ENCODE results near the gene TK1. TPM values are rescaled to one million over a fixed set of nuclear protein-coding genes. Genes with fewer than 3 reads are reported as not detected.

The TK1 gene
- total RNA-seq, 1 experiment from 2014 or later: 190 TPM

DNA sequence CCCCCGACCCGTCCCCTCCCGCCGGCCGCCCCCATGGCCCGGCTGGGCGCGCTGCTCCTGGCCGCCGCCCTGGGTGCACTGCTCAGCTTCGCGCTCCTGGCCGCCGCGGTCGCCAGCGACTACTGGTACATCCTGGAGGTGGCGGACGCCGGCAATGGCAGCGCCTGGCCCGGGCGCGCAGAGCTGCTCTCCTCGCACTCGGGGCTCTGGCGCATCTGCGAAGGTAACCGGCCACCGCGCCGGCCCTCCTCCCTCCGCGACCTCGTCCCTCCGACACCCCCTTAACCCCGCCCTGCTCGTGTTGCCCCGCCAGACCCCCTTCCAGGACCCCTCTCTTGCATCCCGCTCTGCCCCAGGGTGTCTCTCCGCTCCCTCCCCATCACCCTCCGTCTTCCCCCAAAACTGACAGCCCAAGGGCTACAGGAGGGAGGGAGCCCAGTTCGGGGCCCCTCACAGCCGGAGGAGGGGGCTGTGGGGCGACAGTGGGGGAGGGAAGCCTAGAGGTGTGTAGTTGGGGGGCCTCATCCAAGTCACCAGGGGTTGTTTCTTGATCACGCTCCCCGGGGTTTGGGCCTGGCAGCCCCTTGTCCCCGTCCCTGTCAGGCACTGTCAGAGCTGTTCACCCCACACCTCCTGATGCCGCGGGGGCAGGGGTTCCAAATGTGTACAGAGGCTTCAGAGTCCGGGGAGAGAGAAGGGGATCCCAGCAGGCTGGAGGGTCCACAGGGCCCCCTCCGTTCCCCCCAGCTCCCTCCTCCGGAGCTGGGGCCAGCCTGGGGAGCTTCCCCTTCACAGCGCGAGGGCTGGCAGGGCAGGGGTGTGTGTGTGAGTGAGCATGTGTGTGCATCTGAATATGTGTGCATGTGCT lies 45.4 kb upstream of the TK1 start:
- Histone ChIP-seq H3K27me3 (replicated peaks; ENCODE audit: control insufficient read depth, insufficient read depth, low read length) (no peaks in the 10 kb centered on the region), H3K36me3 (ENCODE audit: control insufficient read depth, insufficient read depth, low read length) (no peaks in the 10 kb centered on the region), H3K4me3 (ENCODE audit: low read depth, low read length) (no peak overlapping the region), H3K9me3 (no peaks in the 10 kb centered on the region), H3K4me1 (no peaks in the 10 kb centered on the region)
- no peaks in the 10 kb centered on the region for H3K4me1 Mint-ChIP-seq (ENCODE audit: low read depth, unreplicated experiment)
- intact Hi-C loops (cut with micrococcal nuclease; ENCODE audit: unreplicated experiment): no loop called here
- no peaks in the 10 kb centered on the region for H3K36me3 Mint-ChIP-seq (ENCODE audit: insufficient read depth, unreplicated experiment)
- H3K9me3 Mint-ChIP-seq (ENCODE audit: unreplicated experiment): no peaks in the 10 kb centered on the region
- ChIA-PET POLR2A (no interaction called here), CTCF (no interaction called here)
- no peak overlapping the region for H3K4me3 Mint-ChIP-seq (ENCODE audit: unreplicated experiment)
- DNase-seq: no peak
- no peak overlapping the region for H3K27ac Mint-ChIP-seq (ENCODE audit: unreplicated experiment)
- H3K27me3 Mint-ChIP-seq (ENCODE audit: insufficient read depth, unreplicated experiment): no peaks in the 10 kb centered on the region
- no TSS peak for BruUV-seq (replicated peaks)
- TF ChIP-seq, protein P1, sequence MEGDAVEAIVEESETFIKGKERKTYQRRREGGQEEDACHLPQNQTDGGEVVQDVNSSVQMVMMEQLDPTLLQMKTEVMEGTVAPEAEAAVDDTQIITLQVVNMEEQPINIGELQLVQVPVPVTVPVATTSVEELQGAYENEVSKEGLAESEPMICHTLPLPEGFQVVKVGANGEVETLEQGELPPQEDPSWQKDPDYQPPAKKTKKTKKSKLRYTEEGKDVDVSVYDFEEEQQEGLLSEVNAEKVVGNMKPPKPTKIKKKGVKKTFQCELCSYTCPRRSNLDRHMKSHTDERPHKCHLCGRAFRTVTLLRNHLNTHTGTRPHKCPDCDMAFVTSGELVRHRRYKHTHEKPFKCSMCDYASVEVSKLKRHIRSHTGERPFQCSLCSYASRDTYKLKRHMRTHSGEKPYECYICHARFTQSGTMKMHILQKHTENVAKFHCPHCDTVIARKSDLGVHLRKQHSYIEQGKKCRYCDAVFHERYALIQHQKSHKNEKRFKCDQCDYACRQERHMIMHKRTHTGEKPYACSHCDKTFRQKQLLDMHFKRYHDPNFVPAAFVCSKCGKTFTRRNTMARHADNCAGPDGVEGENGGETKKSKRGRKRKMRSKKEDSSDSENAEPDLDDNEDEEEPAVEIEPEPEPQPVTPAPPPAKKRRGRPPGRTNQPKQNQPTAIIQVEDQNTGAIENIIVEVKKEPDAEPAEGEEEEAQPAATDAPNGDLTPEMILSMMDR (IDR thresholded peaks at IDR 0.05; ENCODE audit: insufficient read depth in 1 of 2, low read depth in 1 of 2, low read length in 1 of 2, severe bottlenecking in 1 of 2, unreplicated experiment in 1 of 2): no peak

GRCh38 chr17:78230996-78231935 lies 44.4 kb upstream of the TK1 start, which contains the start of gene TMEM235:
TSS of gene TMEM235 (plus strand) at chr17:78231631. CDS start at chr17:78232024, 393 bp downstream.
- H3K27me3 Mint-ChIP-seq (ENCODE audit: insufficient read depth, unreplicated experiment): no peaks in the 10 kb centered on the region
- no peaks in the 10 kb centered on the region for H3K36me3 Mint-ChIP-seq (ENCODE audit: insufficient read depth, unreplicated experiment)
- no peaks in the 10 kb centered on the region for H3K9me3 Mint-ChIP-seq (ENCODE audit: unreplicated experiment)
- no peaks in the 10 kb centered on the region for H3K36me3 ChIP-seq (ENCODE audit: control insufficient read depth, insufficient read depth, low read length)
- intact Hi-C loops (cut with micrococcal nuclease; ENCODE audit: unreplicated experiment): no loop called here
- no peaks in the 10 kb centered on the region for H3K4me1 Mint-ChIP-seq (ENCODE audit: low read depth, unreplicated experiment)
- BruUV-seq (replicated peaks): no TSS peak
- ChIA-PET CTCF (no interaction called here), POLR2A (no interaction called here)
- H3K4me3 ChIP-seq (ENCODE audit: low read depth, low read length): no peak within 1 kb of the TSS
- H3K4me1 ChIP-seq: no peaks in the 10 kb centered on the region
- no peak within 1 kb of the TSS for H3K27ac Mint-ChIP-seq (ENCODE audit: unreplicated experiment)
- DNase-seq: no peak
- TF ChIP-seq, protein P1 (IDR thresholded peaks at IDR 0.05; ENCODE audit: insufficient read depth in 1 of 2, low read depth in 1 of 2, low read length in 1 of 2, severe bottlenecking in 1 of 2, unreplicated experiment in 1 of 2): no peak
- H3K9me3 ChIP-seq: no peaks in the 10 kb centered on the region
- no peak within 1 kb of the TSS for H3K4me3 Mint-ChIP-seq (ENCODE audit: unreplicated experiment)
- no peaks in the 10 kb centered on the region for H3K27me3 ChIP-seq (replicated peaks; ENCODE audit: control insufficient read depth, insufficient read depth, low read length)

GRCh38 chr17:78230252-78230962 lies 43.6 kb upstream of the TK1 start:
- Histone ChIP-seq H3K4me3 (ENCODE audit: low read depth, low read length) (no peak overlapping the region), H3K4me1 (no peaks in the 10 kb centered on the region), H3K9me3 (no peaks in the 10 kb centered on the region), H3K36me3 (ENCODE audit: control insufficient read depth, insufficient read depth, low read length) (no peaks in the 10 kb centered on the region), H3K27me3 (replicated peaks; ENCODE audit: control insufficient read depth, insufficient read depth, low read length) (no peaks in the 10 kb centered on the region)
- no peak for DNase-seq
- BruUV-seq (replicated peaks): no TSS peak
- Mint-ChIP-seq H3K27me3 (ENCODE audit: insufficient read depth, unreplicated experiment) (no peaks in the 10 kb centered on the region), H3K36me3 (ENCODE audit: insufficient read depth, unreplicated experiment) (no peaks in the 10 kb centered on the region), H3K9me3 (ENCODE audit: unreplicated experiment) (no peaks in the 10 kb centered on the region), H3K4me3 (ENCODE audit: unreplicated experiment) (no peak overlapping the region), H3K4me1 (ENCODE audit: low read depth, unreplicated experiment) (no peaks in the 10 kb centered on the region), H3K27ac (ENCODE audit: unreplicated experiment) (no peak overlapping the region)
- intact Hi-C loops (cut with micrococcal nuclease; ENCODE audit: unreplicated experiment): no loop called here
- ChIA-PET CTCF (no interaction called here), POLR2A (no interaction called here)
- TF ChIP-seq, protein P1 (IDR thresholded peaks at IDR 0.05; ENCODE audit: insufficient read depth in 1 of 2, low read depth in 1 of 2, low read length in 1 of 2, severe bottlenecking in 1 of 2, unreplicated experiment in 1 of 2): no peak
